Fibroblast of upper back skin (primary cell): Measurements from ENCODE around the gene MRPL20.
"Not testable (repeated sequence)": the region's sequence is repeated elsewhere in the genome, so short reads cannot be mapped to it uniquely, and the experiment has no call there.

ENCODE experiments used
- DNase-seq: peaks from one replicate; pipeline ENCODE4 v3.0.0-alpha.2; 2013

The MRPL20 gene

DNA sequence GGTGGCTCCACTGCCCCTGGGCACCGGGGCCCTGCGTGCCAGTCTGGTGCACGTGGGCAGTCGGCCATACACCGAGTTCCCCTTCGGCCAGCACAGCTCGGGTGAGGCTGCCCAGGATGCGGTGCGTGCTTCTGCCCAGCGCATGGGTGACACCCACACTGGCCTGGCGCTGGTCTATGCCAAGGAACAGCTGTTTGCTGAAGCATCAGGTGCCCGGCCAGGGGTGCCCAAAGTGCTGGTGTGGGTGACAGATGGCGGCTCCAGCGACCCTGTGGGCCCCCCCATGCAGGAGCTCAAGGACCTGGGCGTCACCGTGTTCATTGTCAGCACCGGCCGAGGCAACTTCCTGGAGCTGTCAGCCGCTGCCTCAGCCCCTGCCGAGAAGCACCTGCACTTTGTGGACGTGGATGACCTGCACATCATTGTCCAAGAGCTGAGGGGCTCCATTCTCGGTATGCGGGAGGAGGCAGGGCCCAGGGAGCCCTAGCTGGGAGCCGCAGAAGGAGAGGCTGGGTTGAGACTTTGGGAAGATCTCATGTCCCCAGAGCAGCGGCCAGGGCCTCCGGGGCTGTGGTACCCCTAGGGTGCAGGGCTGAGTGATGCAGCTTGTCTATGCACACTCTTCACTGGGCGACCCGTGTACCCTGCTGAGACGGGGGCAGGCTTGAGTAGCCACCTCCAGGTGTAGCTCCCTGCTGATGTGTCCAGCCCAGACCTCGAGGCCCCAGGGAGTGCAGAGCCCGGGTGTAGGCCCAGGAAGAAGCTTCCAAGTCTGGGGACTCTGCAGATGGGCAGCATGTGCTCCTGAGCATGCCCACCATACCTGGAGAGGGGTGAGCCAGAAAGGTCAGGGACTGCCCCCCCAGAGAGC is 30.2 kb upstream of the MRPL20 start:
- DNase-seq: no peak

GRCh38 chr1:1436630-1437032 is 29.5 kb upstream of the MRPL20 start:
- no peak for DNase-seq

GRCh38 chr1:1435911-1436629 is 29.0 kb upstream of the MRPL20 start:
- no peak for DNase-seq

GRCh38 chr1:1435106-1435903 is 28.2 kb upstream of the MRPL20 start, which contains the start of gene VWA1:
VWA1 (plus strand) TSS chr1:1435690; CDS start chr1:1435749, 59 bp downstream.
- DNase-seq: peak; percentile 71

GRCh38 chr1:1434824-1435105 is 27.7 kb upstream of the MRPL20 start:
- no peak for DNase-seq

GRCh38 chr1:1434131-1434823 is 27.2 kb upstream of the MRPL20 start:
- peak; percentile 62 for DNase-seq

- DNase-seq: peak; percentile 68
These were observed 26.7 kb upstream of the MRPL20 start for GRCh38 chr1:1433804-1434130.

DNA sequence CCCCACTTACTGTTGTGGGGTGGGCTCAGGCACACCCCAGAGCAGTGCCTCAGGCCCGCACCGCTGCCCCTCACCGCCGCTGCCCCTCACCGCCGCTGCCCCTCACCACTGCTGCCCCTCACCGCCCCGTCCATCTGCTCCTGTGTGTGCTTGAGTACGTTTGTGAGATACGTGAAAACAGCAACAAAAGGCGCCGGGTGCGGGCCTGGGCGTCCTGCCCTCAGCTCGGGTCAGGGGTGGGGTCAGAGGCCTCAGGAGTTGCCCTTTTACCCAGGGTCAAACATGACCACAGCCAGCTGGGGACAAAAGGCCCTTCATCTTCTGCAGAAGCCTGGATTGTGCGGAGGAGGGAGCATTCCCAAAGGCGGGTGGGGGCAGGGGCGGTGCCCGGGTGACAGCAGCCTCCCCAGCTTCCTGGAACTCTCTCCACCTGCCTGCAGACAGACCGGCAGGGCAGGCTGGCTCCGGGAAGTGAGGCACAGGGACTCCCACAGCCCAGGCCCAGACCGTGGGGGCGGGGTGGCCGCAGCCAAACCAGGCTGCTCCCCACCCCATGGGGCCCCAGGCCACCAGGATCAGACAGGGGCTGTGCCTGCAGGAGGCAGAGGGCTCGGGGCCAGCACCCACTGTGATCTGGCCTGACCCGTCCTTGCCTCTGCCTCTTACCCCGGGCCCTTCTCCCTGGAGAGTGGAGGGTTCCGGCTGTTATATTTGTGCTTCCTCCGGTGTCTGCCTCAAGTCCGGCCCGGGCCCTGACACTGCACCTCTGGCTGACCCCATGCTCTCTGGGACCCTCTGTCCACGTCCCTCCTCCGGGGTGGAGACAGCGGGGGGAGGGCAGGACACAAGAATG is 26.1 kb upstream of the MRPL20 start:
- DNase-seq: no peak

GRCh38 chr1:1432274-1432950 is 25.3 kb upstream of the MRPL20 start:
- DNase-seq: no peak

DNA sequence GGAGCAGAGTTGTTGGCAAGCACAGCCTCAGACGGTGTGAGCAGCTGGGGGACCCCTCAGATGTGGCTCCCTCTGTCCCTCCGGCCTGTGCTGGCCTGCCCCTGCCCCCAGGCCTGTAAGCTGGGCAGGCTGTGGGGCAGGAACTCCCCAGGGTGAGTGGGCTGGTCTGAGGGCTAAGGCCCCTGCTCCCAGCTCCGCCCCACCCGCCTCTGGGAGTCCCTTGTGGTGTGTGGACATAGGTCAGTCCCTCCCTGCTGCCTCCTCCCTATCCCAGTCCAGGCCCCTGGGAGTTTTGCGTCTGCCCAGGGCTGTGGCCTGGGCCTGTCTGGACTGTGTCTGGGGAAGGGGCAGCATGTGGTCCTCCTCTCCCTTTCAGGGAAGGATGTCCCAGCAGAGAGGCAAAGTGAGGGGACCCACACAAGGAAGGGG is 24.8 kb upstream of the MRPL20 start:
- DNase-seq: no peak

- no peak for DNase-seq
These were observed 24.1 kb upstream of the MRPL20 start for GRCh38 chr1:1430992-1431844.

DNA sequence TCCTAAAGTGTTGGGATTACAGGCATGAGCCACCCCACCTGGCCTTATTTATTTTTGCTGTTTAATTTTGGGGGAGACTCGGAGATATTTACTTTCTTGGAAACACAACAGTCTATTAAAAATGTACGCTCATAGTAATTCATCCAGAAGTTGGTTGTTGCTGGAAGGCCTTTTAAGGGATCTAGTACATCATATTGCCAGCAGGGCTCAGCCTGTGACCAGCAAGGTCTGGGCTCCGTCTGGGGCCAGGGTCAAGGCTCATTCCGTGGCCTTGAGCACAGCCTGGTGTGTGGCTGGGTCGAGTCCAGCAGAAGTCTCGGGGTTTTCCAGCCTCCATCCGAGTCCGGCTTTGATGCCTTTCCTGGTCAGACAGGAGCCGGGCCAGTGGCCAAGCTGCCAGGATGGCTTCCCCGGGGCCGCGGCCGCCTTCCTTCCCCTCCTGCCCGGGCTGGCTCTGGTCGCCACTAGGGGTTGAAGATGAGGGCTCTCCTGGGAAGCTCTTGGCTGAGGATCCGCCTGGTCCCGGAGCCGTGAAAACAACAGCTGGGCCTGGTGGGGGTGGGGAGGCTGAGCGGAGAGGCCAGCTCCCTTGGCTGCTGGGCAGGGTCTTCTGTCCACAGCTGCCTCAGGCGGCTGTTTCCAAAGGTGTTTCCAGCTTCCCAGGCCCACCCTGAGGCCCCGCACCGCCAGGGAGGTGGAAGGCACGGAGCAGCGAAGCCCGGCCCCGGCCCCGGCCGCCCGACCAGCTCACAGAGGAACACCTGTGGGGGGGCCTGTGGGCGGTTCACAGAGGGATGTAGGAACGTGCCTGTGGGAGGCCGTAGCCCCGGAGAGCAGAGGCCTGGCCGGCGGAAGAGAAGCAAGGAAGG is 23.3 kb upstream of the MRPL20 start:
- peak; percentile 72 for DNase-seq

DNA sequence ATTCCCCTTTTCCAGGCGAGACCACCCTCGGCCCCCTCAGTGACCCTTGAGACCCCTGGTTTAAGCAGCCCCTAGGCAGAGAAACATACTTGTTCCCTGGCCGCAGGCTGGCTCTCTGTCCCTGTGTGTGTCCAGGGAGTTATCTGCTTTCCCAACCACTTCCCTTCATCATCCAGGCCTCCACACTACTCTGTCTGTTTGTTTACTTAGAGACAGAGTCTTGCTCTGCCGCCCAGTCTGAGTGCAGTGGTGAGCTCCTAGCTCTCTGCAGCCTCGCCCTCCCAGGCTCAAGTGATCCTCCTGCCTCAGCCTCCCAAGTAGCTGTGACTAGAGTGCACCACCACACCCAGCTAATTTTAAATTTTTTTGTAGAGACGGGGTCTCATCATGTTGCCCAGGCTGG is 22.6 kb upstream of the MRPL20 start:
- DNase-seq: no peak

- DNase-seq: not testable (repeated sequence)
These were observed 21.9 kb upstream of the MRPL20 start for GRCh38 chr1:1428967-1429366.

DNA sequence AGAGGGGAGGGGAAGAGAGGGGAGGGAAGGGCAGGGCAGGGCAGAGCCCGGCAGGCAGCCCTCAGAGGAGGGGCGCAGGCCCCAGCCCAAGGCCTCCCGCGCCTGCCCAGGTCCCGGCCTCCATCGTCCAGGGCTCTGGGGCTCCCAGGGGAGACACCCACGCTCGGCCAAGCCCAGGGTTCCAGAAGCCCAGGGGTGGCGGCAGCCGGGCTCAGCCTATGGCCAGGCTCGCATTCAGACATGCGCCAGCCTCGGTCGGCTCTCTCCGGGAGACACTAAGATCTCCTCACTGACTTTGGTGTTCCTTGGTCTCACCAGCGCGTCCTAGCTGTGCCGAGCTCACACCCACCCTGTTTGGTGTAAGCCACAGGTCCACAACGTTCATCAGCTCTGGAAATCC is 21.1 kb upstream of the MRPL20 start:
- DNase-seq: no peak

DNA sequence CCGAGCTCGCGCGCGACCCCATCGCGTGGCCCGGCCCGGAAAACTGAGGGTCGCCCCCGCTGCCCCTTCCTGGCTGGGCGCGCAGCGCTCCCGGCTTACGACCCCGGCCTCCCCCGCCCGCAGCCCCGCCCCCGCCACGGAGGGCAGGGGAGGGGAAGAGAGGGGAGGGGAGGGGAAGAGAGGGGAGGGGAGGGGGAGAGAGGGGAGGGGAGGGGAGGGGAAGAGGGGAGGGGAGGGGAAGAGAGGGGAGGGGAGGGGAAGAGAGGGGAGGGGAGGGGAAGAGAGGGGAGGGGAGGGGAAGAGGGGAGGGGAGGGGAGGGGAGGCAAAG is 20.7 kb upstream of the MRPL20 start:
- DNase-seq: no peak

GRCh38 chr1:1427106-1427819 is 20.2 kb upstream of the MRPL20 start:
- DNase-seq: no peak

- DNase-seq: no peak
These were observed 19.5 kb upstream of the MRPL20 start for GRCh38 chr1:1426496-1427105.
